Gastrocnemius medialis (tissue), 4 donors: Measurements from ENCODE around the gene SLC35F1. TPM values are rescaled to one million over a fixed set of nuclear protein-coding genes. Genes with fewer than 3 reads are reported as not detected.

Source experiments
- ATAC-seq, 2 donors: fragments of 150-250 bp; one replicate each; pipeline ENCODE4 v1.9.1; 2016
- DNase-seq, 2 donors: peaks; one replicate each; pipeline ENCODE4 v3.0.0-alpha.2; 2019
- H3K27ac ChIP-seq, 4 donors: fragments of 200-600 bp; sonication (generic); 1 replicate in 1 of 4; 2 replicates in 3 of 4; pipeline ENCODE4 v1.5.1; 2016 to 2018; ENCODE audit warnings: mild to moderate bottlenecking in 2 of 4, moderate library complexity in 1 of 4
- H3K27me3 ChIP-seq, 3 donors: fragments of 200-600 bp; sonication (generic) in 2 of 3; 1 replicate in 1 of 3; 2 replicates in 2 of 3; pipeline versions ENCODE4 v1.5.1 to v1.6.0; 2016 to 2019; ENCODE audit warnings: mild to moderate bottlenecking in 1 of 3, moderate library complexity in 1 of 3
- H3K36me3 ChIP-seq, 2 donors: fragments of 200-600 bp; sonication (generic) in 1 of 2; one replicate each; pipeline ENCODE4 v1.5.1; 2017 to 2018
- H3K4me1 ChIP-seq, 2 donors: fragments of 200-600 bp; sonication (generic) in 1 of 2; one replicate each; pipeline ENCODE4 v1.5.1; 2016 to 2017; ENCODE audit warnings: mild to moderate bottlenecking in 2 of 2
- H3K4me3 ChIP-seq, 4 donors: fragments of 200-600 bp; sonication (generic) in 3 of 4; 1 replicate in 1 of 4; 2 replicates in 3 of 4; pipeline ENCODE4 v1.5.1; 2016 to 2019; ENCODE audit warnings: mild to moderate bottlenecking in 2 of 4
- H3K9me3 ChIP-seq, 3 donors: fragments of 200-600 bp; sonication (generic) in 2 of 3; 1 replicate in 1 of 3; 2 replicates in 2 of 3; pipeline ENCODE4 v1.5.1; 2016 to 2019
- POLR2A ChIP-seq, 2 donors: fragments of 450-650 bp; IDR thresholded peaks; one replicate each; pipeline ENCODE4 v1.6.1; 2017; ENCODE audit warnings: antibody characterized with exemption in 2 of 2, mild to moderate bottlenecking in 2 of 2, moderate library complexity in 2 of 2
- in situ Hi-C, 4 donors: fragments of 200-750 bp; cut with MboI; loops; one replicate each; pipeline versions ENCODE4 v1.15.0 to v1.8.0; 2017; ENCODE audit warnings: low sequenced_read_pairs in 4 of 4
- intact Hi-C: fragments of 100-400 bp; cut with DNase I; formaldehyde crosslinking; loops from one replicate; pipeline ENCODE4 v1.15.1; 2023; ENCODE audit warnings: low total_unique reads
- total RNA-seq, 4 donors: library from RNA; depleted of rRNA; stranded (reverse); fragments of >200 nt; gene quantifications; one replicate each; pipeline versions ENCODE4 v1.1.0 to v1.2.3, GENCODE V29; 2016
- TF ChIP-seq, protein P1 (sequence below), 5 experiments: fragments of 450-650 bp in 3 of 5; fragments of 200-600 bp in 2 of 5; sonication (generic) in 2 of 5; IDR thresholded peaks in 4 of 5; conservative IDR thresholded peaks in 1 of 5; 1 replicate in 4 of 5; 2 replicates in 1 of 5; pipeline ENCODE4 v1.5.1; 2016 to 2019; ENCODE audit warnings: antibody characterized with exemption in 5 of 5, mild to moderate bottlenecking in 3 of 5, moderate library complexity in 3 of 5

SLC35F1 gene
- total RNA-seq, 4 donors from 2014 or later: 0.13 to 0.29 TPM; not detected in 2

DNA sequence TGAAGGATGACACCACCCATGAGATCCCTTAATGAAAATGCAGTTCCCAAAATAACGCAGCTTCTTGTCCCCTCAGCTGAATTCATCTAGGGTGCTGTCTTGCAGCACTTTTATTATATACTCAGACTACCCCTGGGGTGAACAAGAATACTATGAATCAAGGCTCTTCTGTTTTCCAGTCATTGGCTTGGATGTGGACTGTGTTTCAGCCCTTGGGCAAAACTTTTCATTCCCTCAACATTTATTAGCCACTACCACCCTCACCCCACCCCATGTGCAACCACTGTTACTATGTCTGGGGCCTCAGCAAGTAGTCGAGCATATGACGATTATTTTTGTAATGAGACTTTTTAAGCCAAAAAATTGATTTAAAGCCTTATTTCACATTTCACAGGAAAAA, 321.8 kb downstream of the SLC35F1 start:
- intact Hi-C loops (no loop called here), in situ Hi-C loops (no loop called here)
- Histone ChIP-seq H3K4me1 (no peaks in the 10 kb centered on the region), H3K27me3 (no peaks in the 10 kb centered on the region), H3K4me3 (no peak overlapping the region), H3K27ac (no peak overlapping the region), H3K9me3 (no peaks in the 10 kb centered on the region), H3K36me3 (no peaks in the 10 kb centered on the region)
- ATAC-seq: no peak
- no peak for DNase-seq
- TF ChIP-seq, protein P1, sequence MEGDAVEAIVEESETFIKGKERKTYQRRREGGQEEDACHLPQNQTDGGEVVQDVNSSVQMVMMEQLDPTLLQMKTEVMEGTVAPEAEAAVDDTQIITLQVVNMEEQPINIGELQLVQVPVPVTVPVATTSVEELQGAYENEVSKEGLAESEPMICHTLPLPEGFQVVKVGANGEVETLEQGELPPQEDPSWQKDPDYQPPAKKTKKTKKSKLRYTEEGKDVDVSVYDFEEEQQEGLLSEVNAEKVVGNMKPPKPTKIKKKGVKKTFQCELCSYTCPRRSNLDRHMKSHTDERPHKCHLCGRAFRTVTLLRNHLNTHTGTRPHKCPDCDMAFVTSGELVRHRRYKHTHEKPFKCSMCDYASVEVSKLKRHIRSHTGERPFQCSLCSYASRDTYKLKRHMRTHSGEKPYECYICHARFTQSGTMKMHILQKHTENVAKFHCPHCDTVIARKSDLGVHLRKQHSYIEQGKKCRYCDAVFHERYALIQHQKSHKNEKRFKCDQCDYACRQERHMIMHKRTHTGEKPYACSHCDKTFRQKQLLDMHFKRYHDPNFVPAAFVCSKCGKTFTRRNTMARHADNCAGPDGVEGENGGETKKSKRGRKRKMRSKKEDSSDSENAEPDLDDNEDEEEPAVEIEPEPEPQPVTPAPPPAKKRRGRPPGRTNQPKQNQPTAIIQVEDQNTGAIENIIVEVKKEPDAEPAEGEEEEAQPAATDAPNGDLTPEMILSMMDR (IDR thresholded peaks at IDR 0.05 in 4 of 5, conservative IDR thresholded peaks at IDR 0.05 in 1 of 5): no peak
- no peak for TF ChIP-seq POLR2A (IDR thresholded peaks at IDR 0.05)

DNA sequence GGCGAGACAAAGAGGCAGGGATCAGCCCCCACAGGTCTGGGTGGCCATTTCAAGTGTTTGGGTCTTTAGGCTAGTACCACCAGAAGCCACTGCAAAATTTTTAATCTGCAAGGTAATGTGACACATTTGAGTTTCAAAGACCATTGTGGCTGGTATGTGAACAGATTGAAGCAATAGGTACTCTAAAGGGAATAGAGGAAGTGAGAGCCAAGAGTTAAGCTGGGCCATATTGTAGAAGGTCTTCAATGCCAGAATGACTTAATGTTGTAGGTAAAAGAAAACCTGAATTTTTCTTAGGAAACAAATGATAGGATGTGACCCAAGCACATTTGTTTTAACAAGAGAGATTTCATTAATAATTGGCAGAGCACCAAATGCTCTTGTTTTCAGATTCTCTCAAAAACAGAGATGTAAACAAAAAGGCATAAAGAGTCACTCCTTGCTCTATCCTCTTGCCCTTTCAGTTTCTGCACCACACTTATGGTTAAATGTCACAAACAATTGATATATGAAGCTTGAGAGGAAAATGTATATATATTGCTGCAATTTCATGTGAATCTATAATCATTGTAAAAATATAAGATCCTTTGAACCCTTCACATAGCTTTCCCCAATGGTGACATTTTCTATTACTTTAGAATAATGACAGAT, 333.9 kb downstream of the SLC35F1 start:
- DNase-seq (no peak), ATAC-seq (no peak)
- H3K27me3 ChIP-seq: no peaks in the 10 kb centered on the region
- H3K4me1 ChIP-seq: no peaks in the 10 kb centered on the region
- H3K36me3 ChIP-seq: no peaks in the 10 kb centered on the region
- no peaks in the 10 kb centered on the region for H3K9me3 ChIP-seq
- TF ChIP-seq POLR2A (IDR thresholded peaks at IDR 0.05): no peak
- TF ChIP-seq, protein P1 (IDR thresholded peaks at IDR 0.05 in 4 of 5, conservative IDR thresholded peaks at IDR 0.05 in 1 of 5): no peak
- H3K4me3 ChIP-seq: no peak overlapping the region
- intact Hi-C loops: no loop called here
- no peak overlapping the region for H3K27ac ChIP-seq
- in situ Hi-C loops: no loop called here

DNA sequence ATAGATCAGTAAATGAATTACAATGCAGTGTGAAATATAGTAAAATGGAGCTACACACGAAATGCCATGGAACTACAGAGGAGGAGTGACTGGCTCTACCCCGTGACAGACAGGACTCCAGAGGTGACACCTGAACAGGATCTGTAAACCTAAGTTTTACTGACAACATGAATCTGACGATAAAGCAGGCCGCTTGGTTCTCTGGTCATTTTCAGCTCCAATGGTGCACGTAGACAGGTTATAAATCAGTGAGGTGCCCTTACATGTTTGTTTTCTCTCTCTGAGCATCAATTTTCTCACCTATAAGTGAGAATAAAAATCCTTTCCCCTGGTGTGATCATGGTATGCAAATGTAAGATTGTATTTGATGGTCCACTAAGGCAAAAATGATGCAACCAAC, 339.3 kb downstream of the SLC35F1 start:
- no peaks in the 10 kb centered on the region for H3K36me3 ChIP-seq
- TF ChIP-seq, protein P1 (IDR thresholded peaks at IDR 0.05 in 4 of 5, conservative IDR thresholded peaks at IDR 0.05 in 1 of 5): no peak
- no peak for TF ChIP-seq POLR2A (IDR thresholded peaks at IDR 0.05)
- H3K4me3 ChIP-seq: no peak overlapping the region
- intact Hi-C loops: no loop called here
- no peak overlapping the region for H3K27ac ChIP-seq
- H3K27me3 ChIP-seq: no peaks in the 10 kb centered on the region
- ATAC-seq (no peak), DNase-seq (no peak)
- in situ Hi-C loops: no loop called here
- H3K9me3 ChIP-seq: no peaks in the 10 kb centered on the region
- no peaks in the 10 kb centered on the region for H3K4me1 ChIP-seq

DNA sequence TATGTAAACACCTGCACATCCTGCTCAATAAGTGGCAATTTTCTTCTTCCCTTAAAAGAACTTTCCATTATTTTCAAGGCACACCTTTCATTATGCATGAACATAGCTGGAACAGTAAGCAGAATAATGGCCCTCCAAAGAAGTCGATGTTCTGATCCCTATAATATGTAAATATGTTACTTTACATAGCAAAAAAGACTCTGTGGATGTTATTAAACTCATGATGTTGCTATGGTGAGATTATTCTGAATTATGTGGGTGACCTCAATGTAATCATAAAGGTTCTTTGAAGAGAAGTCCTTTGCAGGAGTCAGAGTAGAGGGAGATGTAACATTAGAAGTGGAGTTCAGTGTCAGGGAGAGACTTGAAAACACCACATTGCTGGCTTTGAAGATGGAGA, 341.1 kb downstream of the SLC35F1 start:
- intact Hi-C loops (no loop called here), in situ Hi-C loops (no loop called here)
- no peak overlapping the region for H3K4me3 ChIP-seq

More for the DNA sequence above, 341.1 kb downstream of the SLC35F1 start:
- Histone ChIP-seq H3K27me3 (no peaks in the 10 kb centered on the region), H3K4me1 (no peaks in the 10 kb centered on the region), H3K36me3 (no peaks in the 10 kb centered on the region), H3K9me3 (no peaks in the 10 kb centered on the region), H3K27ac (no peak overlapping the region)
- ATAC-seq (no peak), DNase-seq (no peak)
- no peak for TF ChIP-seq POLR2A (IDR thresholded peaks at IDR 0.05)
- TF ChIP-seq, protein P1 (IDR thresholded peaks at IDR 0.05 in 4 of 5, conservative IDR thresholded peaks at IDR 0.05 in 1 of 5): no peak
